Forelimb muscle (tissue), 1 donor: ENCODE results near the gene TBK1. TPM values are rescaled to one million over a fixed set of nuclear protein-coding genes. Genes with fewer than 3 reads are reported as not detected.

Source experiments
- DNase-seq: peaks from one replicate; pipeline ENCODE4 v3.0.0-alpha.2; 2013; ENCODE audit warnings: low read depth
- polyA plus RNA-seq: library from polyadenylated mRNA; unstranded; fragments of 120-200 nt; gene quantifications from one replicate; pipeline ENCODE4 v1.2.1, GENCODE V29; 2013; ENCODE audit not compliant: insufficient read length

The TBK1 gene
- polyA plus RNA-seq, 1 donor: 15.9 TPM

- DNase-seq: no peak
Measured at GRCh38 chr12:64452559-64453329, 824 bp downstream of the TBK1 start.

- DNase-seq: no peak
Measured at GRCh38 chr12:64455506-64455905, 3.6 kb downstream of the TBK1 start.

- no peak for DNase-seq
Measured at GRCh38 chr12:64456119-64456518, 4.2 kb downstream of the TBK1 start.

- DNase-seq: no peak
Measured at GRCh38 chr12:64457032-64457431, 5.1 kb downstream of the TBK1 start.

GRCh38 chr12:64457466-64457865 lies 5.5 kb downstream of the TBK1 start:
- DNase-seq: no peak

- no peak for DNase-seq
Measured at GRCh38 chr12:64457923-64458322, 6.0 kb downstream of the TBK1 start.

- DNase-seq: no peak
Measured at GRCh38 chr12:64459394-64459891, 7.5 kb downstream of the TBK1 start.

GRCh38 chr12:64461634-64462414 lies 9.9 kb downstream of the TBK1 start:
- DNase-seq: no peak

- no peak for DNase-seq
Measured at GRCh38 chr12:64466178-64466577, 14.3 kb downstream of the TBK1 start.

GRCh38 chr12:64468966-64469365 lies 17.0 kb downstream of the TBK1 start:
- DNase-seq: no peak

- no peak for DNase-seq
Measured at GRCh38 chr12:64469455-64470142, 17.7 kb downstream of the TBK1 start.

- DNase-seq: no peak
Measured at GRCh38 chr12:64470495-64470894, 18.6 kb downstream of the TBK1 start.

GRCh38 chr12:64473176-64473575 lies 21.3 kb downstream of the TBK1 start:
- no peak for DNase-seq

- DNase-seq: no peak
Measured at GRCh38 chr12:64475518-64475917, 23.6 kb downstream of the TBK1 start.

- DNase-seq: no peak
Measured at GRCh38 chr12:64476844-64477243, 24.9 kb downstream of the TBK1 start.

GRCh38 chr12:64478661-64479060 lies 26.7 kb downstream of the TBK1 start:
- DNase-seq: no peak

- DNase-seq: no peak
Measured at GRCh38 chr12:64480148-64480547, 28.2 kb downstream of the TBK1 start.

GRCh38 chr12:64486657-64487056 lies 34.7 kb downstream of the TBK1 start:
- no peak for DNase-seq

- DNase-seq: no peak
Measured at GRCh38 chr12:64491718-64492117, 39.8 kb downstream of the TBK1 start.

- DNase-seq: no peak
Measured at GRCh38 chr12:64493513-64493912, 41.6 kb downstream of the TBK1 start.

GRCh38 chr12:64494998-64495729 lies 43.2 kb downstream of the TBK1 start:
- DNase-seq: no peak
